GM06990 (cell line): ENCODE measurements around the gene ZNF524.

Experiments used
- DNase-seq: peaks from one replicate; pipeline ENCODE4 v3.0.0-alpha.2; 2011; ENCODE audit not compliant: insufficient read length; ENCODE audit errors: extremely low read depth
- H3K27me3 ChIP-seq: replicated peaks from 2 replicates; pipeline ENCODE4 v1.6.0; 2011; ENCODE audit warnings: low read length; ENCODE audit not compliant: control insufficient read depth, insufficient read depth
- H3K36me3 ChIP-seq: 2 replicates; pipeline ENCODE4 v1.5.1; 2011; ENCODE audit warnings: low read length; ENCODE audit not compliant: control insufficient read depth, insufficient read depth
- H3K4me3 ChIP-seq: replicated peaks from 2 replicates; pipeline ENCODE4 v1.5.1; 2011; ENCODE audit warnings: low read depth, mild to moderate bottlenecking, control low read depth, low read length
- CTCF ChIP-seq: IDR thresholded peaks from 2 replicates; pipeline ENCODE4 v1.5.1; 2011; ENCODE audit warnings: low read length, control low read depth, mild to moderate bottlenecking, inconsistent platforms; ENCODE audit not compliant: insufficient read depth, poor library complexity, severe bottlenecking

ZNF524 gene

GRCh38 chr19:55599842-55600661 lies at the start of gene ZNF524:
TSS of gene ZNF524 (plus strand) at chr19:55600288. CDS start at chr19:55602113, 1,825 bp downstream.
- DNase-seq: peak; percentile 95
- Histone ChIP-seq H3K4me3 (peak within 1 kb of the TSS; percentile 87), H3K36me3 (peaks cover 11% of the 10 kb centered on the region), H3K27me3 (no peaks in the 10 kb centered on the region)
- no peak for TF ChIP-seq CTCF

- no peaks in the 10 kb centered on the region for H3K36me3 ChIP-seq
- DNase-seq: no peak
- H3K27me3 ChIP-seq: peaks cover 2% of the 10 kb centered on the region; the same call in 1 of the 2 replicates
- TF ChIP-seq CTCF: no peak
- no peak overlapping the region for H3K4me3 ChIP-seq
Observed at GRCh38 chr19:55550321-55550650, 49.8 kb upstream of the ZNF524 start.

- no peak for TF ChIP-seq CTCF
- Histone ChIP-seq H3K27me3 (peaks cover 2% of the 10 kb centered on the region; the same call in 1 of the 2 replicates), H3K36me3 (no peaks in the 10 kb centered on the region), H3K4me3 (no peak overlapping the region)
- DNase-seq: no peak
Observed at GRCh38 chr19:55552206-55552605, 47.9 kb upstream of the ZNF524 start.

- Histone ChIP-seq H3K27me3 (no peaks in the 10 kb centered on the region; the same call in 1 of the 2 replicates), H3K4me3 (no peak overlapping the region), H3K36me3 (no peaks in the 10 kb centered on the region)
- TF ChIP-seq CTCF: no peak
- DNase-seq: no peak
Observed at GRCh38 chr19:55552620-55553019, 47.5 kb upstream of the ZNF524 start.

- Histone ChIP-seq H3K36me3 (no peaks in the 10 kb centered on the region), H3K4me3 (no peak overlapping the region), H3K27me3 (no peaks in the 10 kb centered on the region; the same call in 1 of the 2 replicates)
- DNase-seq: no peak
- TF ChIP-seq CTCF: no peak
Observed at GRCh38 chr19:55553217-55554182, 46.6 kb upstream of the ZNF524 start.
